Sigmoid colon (tissue), 7 donors: Measurements from ENCODE around the gene ZSCAN23. TPM values are rescaled to one million over a fixed set of nuclear protein-coding genes. Genes with fewer than 3 reads are reported as not detected.

Source experiments
- DNase-seq: peaks from one replicate; pipeline ENCODE4 v3.0.0-alpha.2; 2019
- H3K27ac ChIP-seq, 4 donors: fragments of 200-600 bp; sonication (generic); one replicate each; pipeline ENCODE4 v1.5.1; 2016 to 2019; ENCODE audit warnings: mild to moderate bottlenecking in 1 of 4
- H3K27me3 ChIP-seq, 3 donors: fragments of 200-600 bp; sonication (generic); one replicate each; pipeline ENCODE4 v1.5.1; 2019; ENCODE audit warnings: mild to moderate bottlenecking in 1 of 3
- H3K36me3 ChIP-seq, 4 donors: fragments of 200-600 bp; sonication (generic); one replicate each; pipeline ENCODE4 v1.5.1; 2016 to 2019
- H3K4me1 ChIP-seq, 4 donors: fragments of 200-600 bp; sonication (generic); one replicate each; pipeline ENCODE4 v1.5.1; 2017 to 2019
- H3K4me3 ChIP-seq, 4 donors: fragments of 200-600 bp; sonication (generic); one replicate each; pipeline ENCODE4 v1.5.1; 2017 to 2019; ENCODE audit warnings: mild to moderate bottlenecking in 2 of 4, moderate library complexity in 1 of 4
- H3K9me3 ChIP-seq, 4 donors: fragments of 200-600 bp in 3 of 4; sonication (generic) in 3 of 4; one replicate each; pipeline versions ENCODE4 v1.5.1 to v1.6.1; 2013 to 2019
- CTCF ChIP-seq, 4 experiments: fragments of 450-650 bp in 3 of 4; fragments of 200-600 bp in 1 of 4; IDR thresholded peaks; one replicate each; pipeline ENCODE4 v1.5.1; 2016 to 2019; ENCODE audit warnings: antibody characterized with exemption in 4 of 4, mild to moderate bottlenecking in 3 of 4, moderate library complexity in 2 of 4
- EP300 ChIP-seq, 4 donors: sonication (generic); formaldehyde crosslinking; IDR thresholded peaks; one replicate each; pipeline ENCODE4 v1.6.1; 2017; ENCODE audit warnings: antibody characterized with exemption in 4 of 4
- POLR2A ChIP-seq, 2 donors: fragments of 450-650 bp; IDR thresholded peaks; one replicate each; pipeline ENCODE4 v1.6.1; 2016; ENCODE audit warnings: antibody characterized with exemption in 2 of 2, mild to moderate bottlenecking in 2 of 2, moderate library complexity in 2 of 2
- POLR2AphosphoS5 ChIP-seq, 4 donors: sonication (generic); formaldehyde crosslinking; IDR thresholded peaks; one replicate each; pipeline ENCODE4 v1.6.1; 2017; ENCODE audit warnings: antibody characterized with exemption in 4 of 4
- WGBS, 2 donors: extraction: QIAGEN DNeasy Blood & Tissue Kit; methylation state at CpG; one replicate each; pipeline ENCODE4 v1.1.7; 2013; 5-methylcytosine and 5-hydroxymethylcytosine counted together
- intact Hi-C: fragments of 100-400 bp; cut with DNase I; formaldehyde crosslinking; loops from one replicate; pipeline ENCODE4 v1.15.1; 2023
- polyA plus RNA-seq, 3 donors: library from polyadenylated mRNA; stranded (reverse); fragments of 200-250 nt; gene quantifications; one replicate each; pipeline ENCODE4 v1.2.3, GENCODE V29; 2013
- total RNA-seq, 4 donors: library from RNA; depleted of rRNA; stranded (reverse); fragments of >200 nt; gene quantifications; one replicate each; pipeline ENCODE4 v1.1.0, GENCODE V29; 2016
- donor health status: healthy with polysubstance abuse.
- donor health status: Bipolar disorder and iron deficiency.
- donor health status: healthy.

The ZSCAN23 gene
- 1 to 10 TPM; 1.8 to 3.9 (median 2.5) TPM for total RNA-seq
- polyA plus RNA-seq, result 1 to 10 TPM in 1 of 3 donors, under 1 TPM in 1, not detected in 1; 0.79 to 4.2 TPM

- Histone ChIP-seq H3K9me3 (peaks cover 0 to 6% (median 0%) of the 10 kb centered on the region in 4 donors), H3K36me3 (no peaks in the 10 kb centered on the region), H3K27me3 (peaks cover 0 to 28% (median 14%) of the 10 kb centered on the region in 3 donors), H3K4me1 (peaks cover 0 to 14% (median 9%) of the 10 kb centered on the region in 4 donors), H3K4me3 (peak within 1 kb of the TSS; percentile 57 to 84 (median 65)), H3K27ac (peak within 1 kb of the TSS; percentile 63 to 72 (median 68))
- no peak for TF ChIP-seq POLR2A (IDR thresholded peaks at IDR 0.05)
- TF ChIP-seq POLR2AphosphoS5 (IDR thresholded peaks at IDR 0.05), result peak; percentile 31 to 70 (median 56)
- intact Hi-C loops, result loop anchor here (5.0 kb wide), 1 partner anchor 46 kb away; the partner anchor contains the start of gene ZSCAN12
- peak; percentile 89 for DNase-seq
- WGBS, 2 donors, result 1 to 5% methylated on average over 32 of the region's 32 CpGs
Measured at GRCh38 chr6:28443112-28443773, at the start of gene ZSCAN23. Gene ZSCAN23 (minus strand): TSS chr6:28443491. CDS start chr6:28436266, 7,225 bp downstream.

GRCh38 chr6:28491984-28492317 is 48.7 kb upstream of the ZSCAN23 start:
- no peak overlapping the region for H3K4me3 ChIP-seq
- H3K9me3 ChIP-seq, result no peaks in the 10 kb centered on the region
- H3K36me3 ChIP-seq, result no peaks in the 10 kb centered on the region
- TF ChIP-seq POLR2AphosphoS5 (IDR thresholded peaks at IDR 0.05), result no peak
- no peak for TF ChIP-seq CTCF (IDR thresholded peaks at IDR 0.05)
- no peak for TF ChIP-seq EP300 (IDR thresholded peaks at IDR 0.05)
- no peak for TF ChIP-seq POLR2A (IDR thresholded peaks at IDR 0.05)
- DNase-seq, result no peak
- H3K27ac ChIP-seq, result no peak overlapping the region
- peaks cover 0 to 8% (median 0%) of the 10 kb centered on the region in 4 donors for H3K4me1 ChIP-seq
- WGBS, 2 donors, result 57 to 68% methylated on average over 3 of the region's 3 CpGs
- intact Hi-C loops, result no loop called here
- H3K27me3 ChIP-seq, result peaks cover 9 to 50% (median 18%) of the 10 kb centered on the region in 3 donors

DNA sequence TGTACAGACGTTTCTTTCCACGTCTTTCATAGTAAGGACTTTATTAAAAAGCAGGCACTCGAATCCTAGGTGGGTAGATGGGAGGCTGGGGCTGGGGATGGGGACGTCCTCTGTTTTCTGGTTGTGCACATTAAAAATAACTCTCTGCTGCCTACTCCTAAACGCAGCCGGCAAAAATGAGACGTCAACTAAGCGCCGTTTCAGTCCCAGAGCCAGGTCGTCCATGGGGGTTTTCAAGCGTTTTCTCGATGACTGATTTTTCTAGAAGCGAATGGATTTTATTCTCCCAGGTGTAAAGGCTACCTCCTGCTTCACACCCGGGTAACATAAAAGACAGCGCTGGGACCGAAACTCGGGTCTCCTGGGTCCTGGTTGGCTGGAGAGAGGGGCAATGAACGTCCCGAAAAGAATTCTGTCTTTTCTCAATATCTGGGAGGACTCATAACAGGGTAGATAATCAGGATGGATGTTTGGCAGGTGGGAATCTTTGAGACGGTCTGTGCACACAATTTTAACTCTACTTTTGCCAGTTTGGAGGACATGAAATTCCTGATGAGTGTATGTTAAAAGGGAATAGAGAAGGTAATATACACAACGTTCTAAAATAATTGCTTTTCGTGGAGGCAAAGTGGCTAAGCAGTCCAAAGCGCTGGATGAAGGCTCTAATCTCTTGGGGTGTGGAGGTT is 47.1 kb upstream of the ZSCAN23 start:
- intact Hi-C loops, result no loop called here
- Histone ChIP-seq H3K27ac (peak overlapping the region in 1 of 4 donors; percentile 10), H3K4me1 (peaks cover 0 to 8% (median 0%) of the 10 kb centered on the region in 4 donors), H3K27me3 (peaks cover 9 to 51% (median 18%) of the 10 kb centered on the region in 3 donors), H3K4me3 (peak overlapping the region in 3 of 4 donors; percentile 6 to 40 (median 37)), H3K9me3 (no peaks in the 10 kb centered on the region), H3K36me3 (no peaks in the 10 kb centered on the region)
- WGBS, 2 donors, result 14 to 29% methylated on average over 23 of the region's 23 CpGs
- no peak for DNase-seq
- TF ChIP-seq CTCF (IDR thresholded peaks at IDR 0.05) (no peak), POLR2AphosphoS5 (IDR thresholded peaks at IDR 0.05) (no peak), POLR2A (IDR thresholded peaks at IDR 0.05) (no peak), EP300 (IDR thresholded peaks at IDR 0.05) (no peak)

GRCh38 chr6:28489366-28490204 is 46.3 kb upstream of the ZSCAN23 start:
- H3K9me3 ChIP-seq, result no peaks in the 10 kb centered on the region
- H3K4me3 ChIP-seq, result peak overlapping the region in 3 of 4 donors; percentile 6 to 40 (median 37)
- peak; percentile 74 for DNase-seq
- H3K27me3 ChIP-seq, result peaks cover 9 to 54% (median 18%) of the 10 kb centered on the region in 3 donors
- TF ChIP-seq POLR2A (IDR thresholded peaks at IDR 0.05) (no peak), EP300 (IDR thresholded peaks at IDR 0.05) (no peak), POLR2AphosphoS5 (IDR thresholded peaks at IDR 0.05) (no peak), CTCF (IDR thresholded peaks at IDR 0.05) (no peak)
- intact Hi-C loops, result no loop called here
- H3K36me3 ChIP-seq, result no peaks in the 10 kb centered on the region
- WGBS, 2 donors, result 4 to 11% methylated on average over 40 of the region's 40 CpGs
- H3K4me1 ChIP-seq, result peaks cover 0 to 8% (median 0%) of the 10 kb centered on the region in 4 donors
- peak overlapping the region in 1 of 4 donors; percentile 10 for H3K27ac ChIP-seq
